HG03558 (cell line): Measurements from ENCODE around the gene ZBTB20.
A peak's percentile ranks its signal among the peaks of the same experiment; 100 is the strongest.

ENCODE experiments used
- ATAC-seq: cut with Tn5 transposase; IDR thresholded peaks from one replicate; pipeline ENCODE4 v1.9.1; 2021; ENCODE audit warnings: moderate number of reproducible peaks; ENCODE audit not compliant: unreplicated experiment; ENCODE audit errors: extremely low read depth

Gene ZBTB20

DNA sequence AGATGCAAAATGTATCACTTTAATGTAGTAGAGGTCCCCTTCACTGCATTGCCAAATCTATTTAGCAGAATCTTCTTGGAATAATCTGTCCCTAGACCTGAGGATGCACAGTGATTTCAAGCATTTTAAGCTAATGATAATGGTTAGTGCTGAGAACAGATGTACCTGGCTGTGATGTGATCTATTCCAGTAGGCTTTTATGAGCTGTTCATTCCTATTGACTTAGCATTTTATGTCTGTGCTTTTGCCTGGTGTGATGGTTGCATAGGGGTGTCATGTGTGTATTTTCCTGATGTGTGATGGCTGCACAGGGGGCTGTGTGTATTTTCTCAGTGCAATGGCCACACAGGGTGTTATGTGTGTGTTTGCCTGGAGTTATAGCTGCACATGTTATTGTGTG is 580.3 kb downstream of the ZBTB20 start:
- ATAC-seq: no peak

DNA sequence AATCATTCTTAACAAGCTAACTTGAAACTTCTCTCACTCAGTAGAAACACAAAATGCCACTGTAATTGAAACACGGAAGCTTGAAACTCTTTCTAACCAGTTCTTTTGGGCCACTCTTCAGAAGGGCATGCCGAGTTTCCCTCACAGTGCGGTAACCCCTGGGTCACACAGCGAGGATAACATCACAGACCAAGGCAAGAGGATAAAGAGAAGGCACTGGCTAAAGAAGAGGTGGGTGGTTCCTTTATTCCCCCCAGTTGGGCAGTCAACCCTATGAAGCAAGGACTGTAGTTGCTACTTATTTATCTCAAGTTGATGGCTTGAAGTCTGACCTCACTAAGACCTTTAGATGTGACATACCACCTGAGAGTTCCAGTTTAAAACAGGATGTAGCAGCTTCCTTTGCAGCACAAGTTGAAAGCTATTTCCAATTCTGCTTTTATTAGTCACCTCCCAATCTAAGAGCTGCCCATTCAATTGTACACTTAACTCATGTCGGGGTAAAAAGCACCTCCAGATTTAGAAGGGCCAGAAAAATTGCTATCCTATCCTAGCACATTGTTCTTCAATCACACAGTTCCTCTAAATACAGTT is 580.8 kb downstream of the ZBTB20 start:
- peak; percentile 71 for ATAC-seq

DNA sequence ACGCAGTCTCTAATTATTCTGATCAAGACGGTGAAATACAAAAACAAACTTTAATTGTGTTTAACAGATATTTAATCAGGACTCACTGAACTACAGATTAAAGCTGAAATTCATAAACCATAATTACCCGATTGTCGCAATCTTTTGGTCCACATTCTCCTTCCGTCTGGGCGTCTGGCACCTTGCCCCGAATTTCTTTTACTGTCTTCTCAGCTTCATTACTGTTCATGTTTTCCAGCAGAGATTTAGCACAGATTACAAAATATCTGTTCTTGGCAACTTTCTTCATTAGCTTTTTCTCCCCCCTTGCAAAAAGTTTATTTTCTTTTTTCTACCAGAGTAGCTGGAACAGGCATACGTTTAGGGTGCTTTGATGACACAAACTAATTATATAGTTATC is 581.9 kb downstream of the ZBTB20 start:
- no peak for ATAC-seq

DNA sequence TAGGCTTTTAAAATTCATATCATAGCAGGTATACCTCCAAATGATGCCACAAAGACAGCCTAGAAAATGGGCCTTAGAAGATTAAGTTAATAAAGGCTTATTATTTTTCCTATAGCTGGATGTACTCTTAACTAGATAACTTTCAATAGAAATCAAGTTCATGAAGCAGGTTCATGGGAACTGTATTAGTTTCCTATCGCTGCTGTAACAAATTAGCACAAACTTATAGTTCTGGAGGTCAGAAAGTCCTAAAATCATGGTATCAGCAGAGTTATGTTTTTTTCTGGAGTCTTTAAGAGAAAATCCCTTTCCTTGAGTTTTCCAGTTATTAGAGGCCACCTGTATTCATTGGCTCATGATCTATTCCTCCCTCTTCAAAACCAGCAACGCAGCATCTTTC is 583.4 kb downstream of the ZBTB20 start:
- ATAC-seq: no peak

DNA sequence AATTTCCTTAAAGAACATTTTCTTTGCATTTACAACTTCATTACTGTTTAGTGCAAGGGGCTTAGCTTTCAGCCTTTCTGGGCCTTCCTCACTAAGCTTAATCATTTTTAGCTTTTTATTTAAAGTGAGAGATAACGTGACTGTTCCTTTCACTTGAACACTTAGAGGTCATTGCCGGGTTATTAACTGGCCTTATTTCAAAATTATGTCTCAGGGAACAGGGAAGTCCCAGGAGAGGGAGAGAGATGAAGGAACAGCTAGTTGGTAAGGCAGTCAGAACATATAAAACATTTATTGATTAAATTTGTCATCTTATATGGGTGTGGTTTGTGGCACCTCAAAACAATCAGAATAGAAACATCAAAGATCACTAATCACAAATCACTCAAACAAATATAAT is 584.5 kb downstream of the ZBTB20 start:
- ATAC-seq: no peak

DNA sequence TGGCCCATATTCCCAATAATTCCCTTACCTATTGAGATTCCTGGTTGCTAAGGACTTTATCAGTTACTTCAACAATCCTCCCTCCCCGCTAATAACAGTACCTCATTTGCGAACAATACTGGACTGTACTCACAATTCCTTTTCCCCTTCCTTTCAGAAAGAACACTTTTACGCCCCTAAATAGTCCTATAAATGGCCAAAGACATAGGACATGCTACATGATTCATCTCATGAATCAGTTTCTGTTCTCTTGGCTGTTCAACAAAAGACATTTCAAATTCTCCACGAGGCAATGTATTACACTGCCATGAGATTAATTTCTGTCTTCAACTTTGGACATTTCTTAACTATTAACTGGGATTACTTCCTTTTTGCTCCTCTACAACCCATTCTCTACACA is 588.8 kb downstream of the ZBTB20 start:
- no peak for ATAC-seq

DNA sequence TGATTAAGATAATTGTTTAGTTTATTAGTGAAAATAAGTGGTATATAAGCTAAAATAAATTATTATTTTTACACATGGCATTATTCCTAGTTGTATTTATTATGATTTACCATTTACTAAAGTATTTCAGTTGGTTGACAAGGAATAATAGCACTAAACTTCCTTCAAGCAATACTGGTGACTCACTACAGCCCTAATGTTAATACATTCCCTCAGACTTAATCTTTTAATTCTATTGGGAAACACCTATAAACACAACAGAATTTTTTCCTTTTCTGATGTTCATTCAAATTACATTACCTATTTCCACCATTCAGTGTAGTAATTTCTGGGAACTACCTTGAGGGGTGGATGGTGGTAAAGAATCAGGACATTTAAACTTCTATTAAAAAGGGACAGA is 589.3 kb downstream of the ZBTB20 start:
- no peak for ATAC-seq

DNA sequence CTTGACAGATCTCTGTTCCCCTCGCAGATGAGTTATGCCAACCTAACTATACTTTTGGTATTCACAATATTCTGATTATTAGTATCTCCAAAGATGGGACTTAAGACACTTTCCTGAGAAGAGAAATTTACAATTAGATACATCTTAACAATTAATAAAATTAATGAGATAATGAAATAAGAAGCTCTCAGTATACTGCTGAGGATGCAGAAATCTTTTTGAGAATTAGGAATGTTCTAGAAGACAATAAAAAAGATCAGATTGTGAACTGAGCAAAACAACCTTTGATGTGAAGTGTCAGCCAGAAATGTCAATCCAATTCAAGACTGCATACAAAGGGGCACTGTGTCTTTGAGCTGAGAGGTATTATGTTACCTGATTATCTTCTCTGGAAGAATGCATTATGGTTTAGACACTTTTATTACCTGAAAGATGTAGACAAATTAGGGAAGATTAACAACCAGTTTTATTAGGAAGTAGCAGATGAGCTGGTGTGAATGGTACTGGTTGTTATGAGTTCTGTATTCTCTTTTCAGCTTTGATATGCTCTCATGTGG is 590.4 kb downstream of the ZBTB20 start:
- ATAC-seq: no peak

DNA sequence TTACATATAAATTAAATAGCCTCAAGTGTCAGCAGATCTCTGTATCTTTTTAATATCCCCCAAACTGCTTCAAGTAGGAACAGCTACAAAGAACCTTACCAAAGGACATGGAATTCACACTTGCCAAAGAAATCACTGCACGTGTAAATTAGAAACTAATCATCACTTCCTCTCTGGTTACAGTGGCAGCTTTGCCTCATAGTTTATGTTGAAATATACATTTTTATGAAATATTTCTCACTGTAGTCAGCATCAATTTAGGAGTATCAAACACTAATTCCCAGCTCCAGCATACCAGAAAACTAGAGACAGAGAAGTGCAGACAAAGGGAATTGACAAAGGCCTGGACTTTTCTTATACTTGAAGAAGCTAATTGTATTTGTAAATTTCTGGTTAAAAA is 592.4 kb downstream of the ZBTB20 start:
- no peak for ATAC-seq

DNA sequence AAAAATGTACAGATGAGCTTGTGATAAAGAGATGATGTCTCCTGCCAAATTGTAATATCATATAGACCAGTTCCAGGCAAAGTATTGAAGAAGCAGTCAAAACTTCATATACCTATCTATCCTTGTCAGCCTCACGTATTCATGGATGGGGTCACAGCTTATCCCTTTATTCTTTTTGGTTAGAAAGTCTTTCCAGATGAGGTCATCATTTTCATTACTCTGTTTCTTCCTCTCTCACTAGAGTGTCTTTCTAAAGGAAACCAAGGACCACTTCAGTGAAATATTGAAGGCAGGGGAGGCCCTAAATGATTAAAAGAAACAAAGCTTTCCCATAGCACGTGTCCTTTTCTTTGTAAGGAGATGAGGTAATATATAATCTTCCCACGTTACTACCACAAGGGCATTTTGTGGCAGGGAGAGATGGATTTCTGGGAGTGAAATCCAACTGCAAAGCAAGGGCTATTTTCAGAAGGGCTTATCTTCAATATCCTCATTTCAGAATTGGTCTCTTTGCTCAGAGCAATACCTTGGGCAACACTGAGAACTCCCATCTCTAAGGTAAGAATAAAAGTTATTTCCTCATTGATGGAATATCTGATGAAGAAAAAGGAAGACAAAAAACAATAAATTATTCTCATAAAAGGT is 593.0 kb downstream of the ZBTB20 start:
- no peak for ATAC-seq

DNA sequence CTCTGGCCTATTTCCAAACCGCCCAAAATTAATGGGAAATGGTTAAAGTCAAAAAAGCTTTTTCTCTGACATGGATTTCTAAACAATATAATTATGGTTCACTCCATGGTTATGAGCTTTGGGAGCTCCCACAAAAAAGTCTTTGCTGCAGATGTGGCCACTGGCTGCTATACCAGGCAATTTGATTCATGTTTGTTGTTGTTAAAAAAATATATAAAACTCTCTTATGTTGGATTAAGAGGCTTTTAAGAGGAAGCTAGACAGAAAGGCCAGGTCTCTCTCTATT is 594.6 kb downstream of the ZBTB20 start:
- no peak for ATAC-seq

DNA sequence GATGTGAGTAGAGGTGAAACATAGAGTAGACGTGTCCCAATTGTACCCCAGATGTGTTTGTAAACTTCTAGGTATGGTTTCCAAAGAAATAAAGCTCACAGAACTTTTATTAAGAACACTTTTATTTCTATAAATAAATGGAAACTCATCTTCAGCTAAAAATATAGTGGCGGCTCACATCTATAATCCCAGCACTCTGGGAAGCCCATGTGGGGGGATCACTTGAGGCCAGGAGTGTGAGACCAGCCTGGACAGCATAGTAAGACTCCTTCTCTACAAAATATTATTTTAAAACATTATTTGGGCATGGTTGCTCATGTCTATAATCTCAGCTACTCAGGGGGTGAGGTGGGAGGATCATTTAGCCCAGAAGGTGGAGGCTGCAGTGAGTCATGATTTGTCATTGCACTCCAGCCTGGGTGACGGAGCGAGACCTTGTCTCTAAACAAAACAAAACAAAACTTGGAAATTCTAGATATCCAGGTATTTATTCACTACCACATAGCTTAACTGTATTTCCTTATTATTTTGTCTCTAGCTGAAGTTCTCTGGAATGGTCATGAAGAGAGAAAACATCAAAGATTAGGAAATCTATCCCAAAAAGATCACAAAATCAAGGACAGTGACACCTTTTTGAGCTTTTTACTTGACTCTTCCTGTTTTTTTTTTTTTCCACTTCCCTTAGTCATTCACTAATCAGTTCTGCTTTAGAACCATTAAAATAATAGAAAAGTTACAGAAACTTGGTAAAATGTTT is 595.1 kb downstream of the ZBTB20 start:
- no peak for ATAC-seq

DNA sequence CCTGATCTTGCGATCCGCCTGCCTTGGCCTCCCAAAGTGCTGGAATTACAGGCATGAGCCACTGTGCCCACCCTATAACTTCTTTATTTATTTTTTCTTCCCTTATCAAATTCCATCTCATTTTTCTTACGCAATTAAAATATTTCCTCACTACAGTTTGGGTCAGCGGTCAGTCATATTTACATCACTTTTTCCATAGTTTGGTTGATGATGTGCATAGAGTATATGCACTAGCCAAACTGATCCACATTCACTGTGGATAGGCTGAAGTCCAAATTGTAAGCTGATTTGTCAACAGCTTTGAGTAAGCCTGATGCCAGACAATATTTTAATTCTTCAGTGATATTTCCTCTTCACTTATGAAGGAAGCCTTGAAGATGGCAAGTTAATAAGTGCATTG is 596.9 kb downstream of the ZBTB20 start:
- no peak for ATAC-seq

DNA sequence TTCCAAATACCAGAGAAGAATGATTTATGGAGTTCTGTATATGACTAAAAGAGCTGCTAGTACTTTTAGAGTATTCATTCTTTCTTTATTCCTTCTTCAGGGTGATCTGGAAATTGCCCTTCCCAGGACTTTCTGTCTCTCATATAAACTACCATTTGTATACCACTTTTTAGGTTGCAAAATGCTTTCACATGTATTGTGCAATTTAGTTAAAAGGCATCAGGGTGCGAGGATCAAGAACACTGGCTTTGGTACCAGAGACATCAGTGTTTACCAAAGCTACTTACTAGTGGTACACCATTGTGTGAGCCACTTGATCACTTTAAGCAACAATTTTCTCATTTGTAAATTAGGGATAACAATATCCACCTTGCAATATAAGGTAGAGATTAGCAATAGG is 601.9 kb downstream of the ZBTB20 start:
- ATAC-seq: no peak

DNA sequence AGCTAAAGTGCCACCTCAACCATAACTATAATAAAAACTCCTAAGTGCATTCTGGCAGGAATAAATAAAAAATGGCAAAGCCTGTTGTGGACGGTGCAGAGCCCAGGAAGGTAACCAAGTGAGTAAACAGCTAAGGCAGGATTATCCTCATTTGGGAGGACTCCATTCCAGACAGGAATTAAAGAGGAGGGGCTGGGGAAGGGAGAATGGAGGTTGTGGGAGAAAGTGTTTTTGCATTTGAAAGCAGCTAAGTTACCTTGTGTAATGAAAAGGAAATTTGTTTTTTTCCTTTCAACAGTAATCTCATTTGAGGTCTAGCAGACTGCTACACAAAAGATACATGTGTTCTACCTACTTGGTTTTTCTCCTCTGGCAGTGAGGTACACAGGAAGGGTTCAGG is 604.7 kb downstream of the ZBTB20 start:
- ATAC-seq: no peak

DNA sequence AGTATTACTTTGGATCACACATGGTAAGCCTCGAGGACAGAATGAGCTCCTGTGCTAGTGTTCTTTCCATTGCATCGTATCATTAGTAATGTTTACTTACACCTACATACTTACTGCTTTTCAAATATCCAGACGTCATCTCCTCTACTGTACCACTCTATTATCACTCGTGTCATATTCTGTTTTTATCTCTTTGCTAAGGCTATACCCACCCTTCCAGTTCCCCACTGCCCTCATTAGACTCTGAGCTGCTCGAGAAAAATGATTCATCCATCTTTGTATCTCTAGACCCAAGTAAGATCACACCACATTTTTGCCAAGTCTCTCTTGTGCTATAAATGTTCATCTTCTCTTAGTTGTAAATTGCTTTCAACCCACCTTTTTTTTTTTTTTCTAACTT is 607.6 kb downstream of the ZBTB20 start:
- no peak for ATAC-seq

DNA sequence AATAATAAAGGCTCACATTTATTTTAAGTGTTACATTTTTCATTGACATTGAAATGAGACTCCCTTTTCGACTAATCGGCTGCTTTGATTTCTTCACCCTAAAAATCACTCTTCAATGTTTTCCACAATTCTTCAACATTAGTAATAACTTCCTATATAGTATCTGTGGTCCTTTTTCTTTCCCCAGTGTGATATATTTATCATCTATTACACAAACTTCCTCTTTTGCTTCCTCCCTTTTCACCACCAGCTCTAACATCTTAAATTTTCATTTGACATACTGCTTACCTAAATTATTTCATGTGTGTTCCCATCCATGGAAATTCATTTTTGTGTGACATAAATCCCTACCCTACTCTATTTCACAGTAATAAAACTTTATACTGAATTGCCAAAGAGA is 608.9 kb downstream of the ZBTB20 start:
- no peak for ATAC-seq

DNA sequence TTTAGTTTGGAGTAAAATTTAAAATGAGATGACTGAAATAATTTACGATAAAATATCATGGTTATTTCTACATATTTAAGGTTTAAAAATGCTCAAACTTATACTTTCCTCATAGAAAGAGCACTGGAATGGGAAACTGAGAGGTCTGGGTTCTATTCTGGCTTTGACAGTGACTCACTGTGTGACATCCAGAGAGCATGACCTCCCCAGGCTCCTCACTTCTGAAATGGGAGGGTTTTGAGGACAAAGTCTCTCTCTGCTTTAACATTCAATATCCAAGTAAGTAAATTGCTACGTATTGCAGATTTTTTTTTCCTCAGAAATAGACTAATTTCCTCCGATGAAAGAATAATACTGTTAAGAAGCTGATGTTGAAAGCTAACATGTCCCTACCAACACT is 618.6 kb downstream of the ZBTB20 start:
- ATAC-seq: no peak

DNA sequence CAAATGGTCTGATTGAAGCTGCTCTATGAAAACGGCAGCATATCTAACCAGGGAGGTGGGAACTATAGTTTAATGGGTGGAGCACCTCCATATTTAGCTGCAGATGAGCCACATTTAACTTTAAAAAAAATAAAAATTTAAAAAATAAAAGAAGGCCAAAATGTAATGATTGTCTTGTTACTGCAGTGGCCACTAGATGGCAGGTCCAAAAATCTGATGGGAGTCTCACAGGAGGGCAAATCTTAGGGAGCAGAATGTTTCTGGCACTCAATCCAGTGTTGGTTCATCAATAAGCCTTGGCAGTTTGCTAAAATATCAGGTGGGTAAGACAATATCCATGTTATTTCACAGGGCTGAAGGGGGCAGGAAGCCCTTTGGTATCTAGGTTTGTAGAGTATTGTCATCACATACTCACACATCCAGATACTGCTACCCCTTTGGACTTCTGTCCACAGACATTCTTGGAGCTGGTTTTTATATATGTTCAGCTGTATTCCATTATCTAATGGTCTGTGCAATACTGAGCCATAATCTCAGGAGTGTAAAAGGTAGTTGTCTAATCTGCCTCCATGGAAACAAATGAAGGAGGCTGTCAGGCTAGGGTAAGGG is 619.9 kb downstream of the ZBTB20 start:
- no peak for ATAC-seq

DNA sequence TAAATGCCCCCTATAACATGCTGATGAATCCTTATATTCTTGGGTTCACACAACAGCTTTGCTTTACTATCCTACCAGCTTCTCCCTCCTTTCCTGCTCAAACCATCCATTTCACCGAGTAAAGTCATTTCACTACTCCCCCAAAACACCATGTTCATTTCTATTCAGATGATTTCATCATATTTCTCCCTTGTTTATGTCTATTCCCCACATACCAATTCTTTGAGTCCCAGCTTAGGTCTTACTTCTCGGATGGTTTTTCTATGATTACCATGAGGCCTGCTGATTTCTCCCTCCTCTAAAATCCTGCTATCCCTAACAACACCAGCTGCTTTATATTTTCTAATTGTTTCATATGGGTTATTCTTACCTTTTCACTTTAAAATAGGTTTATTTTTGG is 621.8 kb downstream of the ZBTB20 start:
- no peak for ATAC-seq

DNA sequence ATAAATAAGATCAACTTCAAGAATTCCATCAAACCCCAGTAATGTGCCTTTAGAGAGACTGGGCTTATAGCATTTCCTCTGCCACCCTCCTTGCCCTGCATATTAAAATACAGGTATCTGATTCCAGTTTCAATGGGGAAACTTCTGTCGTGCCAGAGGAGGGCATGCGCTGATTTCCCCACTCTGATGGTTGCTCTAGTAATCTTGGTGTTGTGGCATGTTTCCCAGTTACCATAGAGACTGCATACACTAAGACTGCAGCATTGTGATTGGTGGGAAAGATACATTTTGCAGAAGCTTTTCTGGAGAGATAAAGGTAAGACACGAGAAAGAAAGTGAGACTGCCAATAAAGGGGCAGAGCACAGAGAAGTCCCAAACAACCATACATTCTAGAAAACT is 627.7 kb downstream of the ZBTB20 start:
- peak; percentile 80 for ATAC-seq
